SJCRH30 (cell line): ENCODE results near the gene ZCCHC7. TPM values are rescaled to one million over a fixed set of nuclear protein-coding genes. Genes with fewer than 3 reads are reported as not detected.

Source experiments
- DNase-seq, 2 experiments: peaks; one replicate each; pipeline ENCODE4 v3.0.0-alpha.2; 2015 to 2020
- H3K27ac ChIP-seq: fragments of 250-450 bp; sonication (Bioruptor Pico); 2 replicates; pipeline ENCODE4 v1.5.1; 2020; ENCODE audit warnings: mild to moderate bottlenecking, moderate library complexity
- H3K27me3 ChIP-seq: fragments of 250-450 bp; sonication (Bioruptor Pico); 2 replicates; pipeline ENCODE4 v1.5.1; 2020; ENCODE audit warnings: mild to moderate bottlenecking, moderate library complexity
- H3K36me3 ChIP-seq: fragments of 250-450 bp; sonication (Bioruptor Pico); 2 replicates; pipeline ENCODE4 v1.5.1; 2020; ENCODE audit warnings: mild to moderate bottlenecking, moderate library complexity
- H3K4me1 ChIP-seq: fragments of 250-450 bp; sonication (Bioruptor Pico); 2 replicates; pipeline ENCODE4 v1.5.1; 2020; ENCODE audit warnings: mild to moderate bottlenecking, moderate library complexity
- H3K4me3 ChIP-seq: fragments of 250-450 bp; sonication (Bioruptor Pico); 2 replicates; pipeline ENCODE4 v1.5.1; 2020; ENCODE audit warnings: mild to moderate bottlenecking, moderate library complexity
- H3K9me3 ChIP-seq: fragments of 250-450 bp; sonication (Bioruptor Pico); replicated peaks from 2 replicates; pipeline ENCODE4 v1.5.1; 2020; ENCODE audit warnings: mild to moderate bottlenecking, moderate library complexity
- total RNA-seq: library from RNA; depleted of rRNA; stranded (reverse); fragments of >200 nt; shearing (Covaris generic); gene quantifications from 2 replicates; pipeline ENCODE4 v1.2.3, GENCODE V29; 2014

The ZCCHC7 gene
- total RNA-seq, 1 experiment from 2014 or later: 19.5 TPM

DNA sequence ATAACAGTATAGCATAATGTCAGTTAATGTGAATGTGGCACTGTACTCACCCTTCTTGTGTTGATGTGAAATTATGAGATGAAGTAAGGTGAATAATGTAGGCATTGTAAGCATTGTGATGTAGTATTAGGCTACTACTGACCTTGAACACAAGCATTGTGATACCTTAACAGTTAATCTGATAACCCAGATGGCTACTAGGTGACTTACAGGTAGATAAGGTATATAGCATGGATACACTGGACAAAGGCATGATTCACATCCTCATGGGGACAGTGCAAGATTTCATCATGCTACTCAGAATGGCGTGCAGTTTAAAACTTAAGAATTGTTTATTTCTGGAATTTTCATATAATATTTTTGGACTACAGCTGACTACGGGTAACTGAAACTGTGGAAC, 134.8 kb downstream of the ZCCHC7 start:
- H3K4me1 ChIP-seq: no peaks in the 10 kb centered on the region
- no peaks in the 10 kb centered on the region for H3K27me3 ChIP-seq
- no peak overlapping the region for H3K27ac ChIP-seq
- H3K4me3 ChIP-seq: no peak overlapping the region
- H3K36me3 ChIP-seq: peaks cover 5% of the 10 kb centered on the region
- H3K9me3 ChIP-seq: peaks cover 3% of the 10 kb centered on the region; the same call in 1 of the 2 replicates
- DNase-seq: no peak

- Histone ChIP-seq H3K4me1 (no peaks in the 10 kb centered on the region), H3K27me3 (no peaks in the 10 kb centered on the region)
- no peak for DNase-seq
Measured at GRCh38 chr9:37255944-37256862, 135.8 kb downstream of the ZCCHC7 start.

DNA sequence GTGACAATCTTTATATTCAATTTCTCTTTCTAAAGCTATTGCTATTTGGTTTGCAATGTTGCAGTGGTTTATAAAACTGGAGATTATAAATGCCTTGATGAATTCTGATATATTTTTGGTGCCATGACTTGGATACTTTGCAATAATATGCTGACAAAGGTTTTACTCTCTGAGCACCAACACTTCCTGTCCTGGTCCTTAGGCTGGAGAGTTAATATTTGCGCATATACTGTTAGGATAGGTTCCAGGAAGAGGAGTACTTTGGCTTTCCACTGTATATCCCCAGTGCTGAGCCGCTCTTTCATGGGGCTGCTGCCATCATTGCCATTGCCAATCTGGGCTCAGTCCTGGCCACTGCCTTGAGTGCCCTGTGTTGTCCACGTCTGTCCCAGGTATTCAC, 139.6 kb downstream of the ZCCHC7 start:
- H3K27me3 ChIP-seq: no peaks in the 10 kb centered on the region
- H3K4me1 ChIP-seq: no peaks in the 10 kb centered on the region
- no peak overlapping the region for H3K4me3 ChIP-seq
- no peak for DNase-seq
- peaks cover 5% of the 10 kb centered on the region; the same call in 1 of the 2 replicates for H3K36me3 ChIP-seq
- H3K27ac ChIP-seq: no peak overlapping the region
- no peaks in the 10 kb centered on the region for H3K9me3 ChIP-seq

More at GRCh38 chr9:37255944-37256862, 135.8 kb downstream of the ZCCHC7 start:
- Histone ChIP-seq H3K27ac (no peak overlapping the region), H3K36me3 (peaks cover 5% of the 10 kb centered on the region), H3K9me3 (peaks cover 3% of the 10 kb centered on the region; the same call in 1 of the 2 replicates), H3K4me3 (no peak overlapping the region)

- no peaks in the 10 kb centered on the region for H3K9me3 ChIP-seq
- DNase-seq: peak; percentile 13 to 49
- no peaks in the 10 kb centered on the region for H3K36me3 ChIP-seq
Measured at GRCh38 chr9:37262410-37262809, 142.0 kb downstream of the ZCCHC7 start.

GRCh38 chr9:37264539-37264938, 144.2 kb downstream of the ZCCHC7 start:
- Histone ChIP-seq H3K4me3 (no peak overlapping the region), H3K36me3 (no peaks in the 10 kb centered on the region), H3K27me3 (no peaks in the 10 kb centered on the region), H3K9me3 (no peaks in the 10 kb centered on the region), H3K27ac (no peak overlapping the region), H3K4me1 (no peaks in the 10 kb centered on the region)
- no peak for DNase-seq

More at GRCh38 chr9:37262410-37262809, 142.0 kb downstream of the ZCCHC7 start:
- no peak overlapping the region for H3K27ac ChIP-seq
- H3K4me3 ChIP-seq: no peak overlapping the region
- no peaks in the 10 kb centered on the region for H3K4me1 ChIP-seq
- no peaks in the 10 kb centered on the region for H3K27me3 ChIP-seq

- Histone ChIP-seq H3K4me3 (no peak overlapping the region), H3K27me3 (no peaks in the 10 kb centered on the region), H3K9me3 (no peaks in the 10 kb centered on the region), H3K36me3 (no peaks in the 10 kb centered on the region), H3K4me1 (no peaks in the 10 kb centered on the region), H3K27ac (no peak overlapping the region)
- no peak for DNase-seq
Measured at GRCh38 chr9:37266630-37267029, 146.3 kb downstream of the ZCCHC7 start.

- Histone ChIP-seq H3K4me3 (no peak overlapping the region), H3K4me1 (no peaks in the 10 kb centered on the region), H3K27ac (no peak overlapping the region), H3K36me3 (no peaks in the 10 kb centered on the region), H3K9me3 (no peaks in the 10 kb centered on the region), H3K27me3 (no peaks in the 10 kb centered on the region)
- DNase-seq: no peak
Measured at GRCh38 chr9:37269221-37269620, 148.8 kb downstream of the ZCCHC7 start.

GRCh38 chr9:37271679-37272078, 151.3 kb downstream of the ZCCHC7 start:
- Histone ChIP-seq H3K27ac (no peak overlapping the region), H3K27me3 (no peaks in the 10 kb centered on the region), H3K36me3 (no peaks in the 10 kb centered on the region), H3K9me3 (no peaks in the 10 kb centered on the region), H3K4me1 (no peaks in the 10 kb centered on the region), H3K4me3 (no peak overlapping the region)
- no peak for DNase-seq

- DNase-seq: no peak
- Histone ChIP-seq H3K27ac (no peak overlapping the region), H3K9me3 (no peaks in the 10 kb centered on the region), H3K4me3 (no peak overlapping the region), H3K36me3 (no peaks in the 10 kb centered on the region), H3K27me3 (no peaks in the 10 kb centered on the region), H3K4me1 (no peaks in the 10 kb centered on the region)
Measured at GRCh38 chr9:37273595-37273994, 153.2 kb downstream of the ZCCHC7 start.

- H3K4me1 ChIP-seq: peaks cover 10% of the 10 kb centered on the region; the same call in 1 of the 2 replicates
- no peaks in the 10 kb centered on the region for H3K9me3 ChIP-seq
- no peak overlapping the region for H3K4me3 ChIP-seq
- no peak overlapping the region for H3K27ac ChIP-seq
- no peaks in the 10 kb centered on the region for H3K27me3 ChIP-seq
- DNase-seq: no peak
- no peaks in the 10 kb centered on the region for H3K36me3 ChIP-seq
Measured at GRCh38 chr9:37281541-37281940, 161.2 kb downstream of the ZCCHC7 start.

GRCh38 chr9:37283730-37284325, 163.5 kb downstream of the ZCCHC7 start:
- H3K4me1 ChIP-seq: peaks cover 10% of the 10 kb centered on the region; the same call in 1 of the 2 replicates
- no peaks in the 10 kb centered on the region for H3K9me3 ChIP-seq
- H3K4me3 ChIP-seq: no peak overlapping the region
- no peaks in the 10 kb centered on the region for H3K27me3 ChIP-seq
- DNase-seq: peak in 1 of 2 experiments; percentile 30
- no peak overlapping the region; the same call in 1 of the 2 replicates for H3K27ac ChIP-seq
- no peaks in the 10 kb centered on the region for H3K36me3 ChIP-seq

GRCh38 chr9:37284636-37285035, 164.3 kb downstream of the ZCCHC7 start:
- H3K4me3 ChIP-seq: no peak overlapping the region
- DNase-seq: no peak
- no peaks in the 10 kb centered on the region for H3K36me3 ChIP-seq
- no peaks in the 10 kb centered on the region for H3K9me3 ChIP-seq
- no peaks in the 10 kb centered on the region for H3K27me3 ChIP-seq
- peaks cover 10% of the 10 kb centered on the region; the same call in 1 of the 2 replicates for H3K4me1 ChIP-seq
- H3K27ac ChIP-seq: no peak overlapping the region

DNA sequence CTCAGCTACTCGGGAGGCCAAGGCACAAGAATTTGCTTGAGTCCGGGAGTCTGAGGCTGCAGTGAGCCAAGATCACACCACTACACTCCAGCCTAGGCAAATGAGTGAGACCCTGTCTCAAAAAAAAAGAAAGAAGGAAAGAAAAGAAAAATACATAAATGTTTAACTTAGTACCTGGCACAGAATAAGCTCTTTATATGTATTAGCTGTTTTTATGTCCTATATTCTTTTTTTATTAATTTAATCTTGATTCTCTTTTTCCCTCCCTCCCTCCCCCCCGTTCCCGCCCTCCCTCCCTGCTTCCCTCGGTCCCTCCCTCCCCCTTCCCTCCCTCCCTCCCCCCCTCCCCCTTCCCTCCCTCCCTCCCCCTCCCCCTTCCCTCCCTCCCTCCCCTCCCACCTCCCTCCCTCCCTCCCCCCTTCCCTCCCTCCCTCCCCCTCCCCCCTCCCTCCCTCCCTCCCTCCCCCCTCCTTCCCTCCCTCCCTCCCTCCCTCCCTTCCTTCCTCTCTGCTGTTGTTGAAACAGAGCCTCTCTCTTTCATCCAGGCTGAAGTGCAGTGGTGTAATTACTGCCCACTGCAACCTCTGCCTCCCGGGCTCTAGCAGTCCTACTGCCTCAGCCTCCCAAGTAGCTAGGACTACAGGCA, 166.3 kb downstream of the ZCCHC7 start:
- H3K27me3 ChIP-seq: no peaks in the 10 kb centered on the region
- H3K36me3 ChIP-seq: no peaks in the 10 kb centered on the region
- no peak for DNase-seq
- no peaks in the 10 kb centered on the region for H3K9me3 ChIP-seq
- H3K27ac ChIP-seq: no peak overlapping the region
- peaks cover 14% of the 10 kb centered on the region; the same call in 1 of the 2 replicates for H3K4me1 ChIP-seq
- H3K4me3 ChIP-seq: no peak overlapping the region

- no peaks in the 10 kb centered on the region for H3K27me3 ChIP-seq
- no peak overlapping the region for H3K4me3 ChIP-seq
- no peak overlapping the region for H3K27ac ChIP-seq
- H3K4me1 ChIP-seq: peaks cover 14% of the 10 kb centered on the region; the same call in 1 of the 2 replicates
- DNase-seq: no peak
- H3K36me3 ChIP-seq: no peaks in the 10 kb centered on the region
- H3K9me3 ChIP-seq: no peaks in the 10 kb centered on the region
Measured at GRCh38 chr9:37287317-37287716, 166.9 kb downstream of the ZCCHC7 start.

DNA sequence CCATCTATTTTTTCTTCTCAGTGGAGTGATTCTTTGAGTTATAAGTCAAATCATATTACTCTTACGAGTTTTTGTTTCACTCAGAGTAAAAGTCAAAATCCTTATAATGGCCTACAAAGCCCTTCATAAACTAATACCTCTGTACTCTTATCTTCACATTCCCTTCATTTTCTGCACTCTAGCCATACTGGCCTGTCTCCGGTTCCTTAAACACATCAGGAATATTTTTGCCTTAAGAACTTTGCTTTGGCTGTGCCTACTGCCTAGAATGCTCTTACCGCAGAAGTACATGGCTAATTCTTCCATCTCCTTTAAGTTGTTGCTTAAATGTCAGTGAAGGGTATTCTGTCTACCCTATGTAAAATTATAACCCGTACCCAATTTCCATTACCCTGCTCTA, 169.3 kb downstream of the ZCCHC7 start:
- Histone ChIP-seq H3K27me3 (no peaks in the 10 kb centered on the region), H3K4me3 (no peak overlapping the region), H3K36me3 (no peaks in the 10 kb centered on the region), H3K4me1 (peaks cover 27% of the 10 kb centered on the region), H3K27ac (no peak overlapping the region), H3K9me3 (no peaks in the 10 kb centered on the region)
- DNase-seq: no peak
